Measurements from ENCODE around the gene INTS7.

DNA sequence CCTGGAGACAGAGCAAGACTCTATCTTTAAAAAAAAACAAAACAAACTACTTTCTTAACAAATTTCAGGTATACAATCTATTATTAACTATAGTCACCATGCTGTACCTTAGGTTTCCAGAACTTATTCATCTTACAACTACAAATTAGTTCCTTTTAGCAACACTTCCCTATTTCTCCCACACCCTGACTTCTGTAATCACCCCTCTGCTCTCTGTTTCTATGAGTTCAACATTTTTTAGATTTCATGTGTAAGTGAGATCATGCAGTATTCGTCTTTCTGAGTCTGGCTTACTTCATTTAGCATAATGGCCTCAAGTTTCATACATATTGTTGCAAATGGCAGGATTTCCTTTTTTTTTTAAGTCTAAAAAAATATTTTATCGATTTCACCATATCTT is 126.9 kb downstream of the INTS7 start:
- no peak for TF ChIP-seq POLR2AphosphoS5 (IDR thresholded peaks at IDR 0.05; ENCODE audit: borderline replicate concordance, low read depth, low read length)
- no peak for TF ChIP-seq EZH2 (IDR thresholded peaks at IDR 0.05)
